GM18505 (cell line): ENCODE measurements around the gene SPTBN2.

Source experiments
- ATAC-seq: cut with Tn5 transposase; IDR thresholded peaks from one replicate; pipeline ENCODE4 v1.9.1; 2021; ENCODE audit not compliant: unreplicated experiment
- POLR2A ChIP-seq: IDR thresholded peaks from 4 replicates; pipeline ENCODE4 v1.6.1; 2011; ENCODE audit warnings: borderline replicate concordance; ENCODE audit not compliant: insufficient read depth, insufficient read length; ENCODE audit errors: extremely low read depth

SPTBN2 gene

GRCh38 chr11:66728693-66729385, at the start of gene SPTBN2:
Gene SPTBN2 (minus strand): TSS chr11:66729216. CDS start chr11:66721240, 7,976 bp downstream.
- no peak for TF ChIP-seq POLR2A
- ATAC-seq, result no peak

- no peak for TF ChIP-seq POLR2A
- ATAC-seq, result no peak
Measured at GRCh38 chr11:66768818-66769217, 39.8 kb upstream of the SPTBN2 start.

DNA sequence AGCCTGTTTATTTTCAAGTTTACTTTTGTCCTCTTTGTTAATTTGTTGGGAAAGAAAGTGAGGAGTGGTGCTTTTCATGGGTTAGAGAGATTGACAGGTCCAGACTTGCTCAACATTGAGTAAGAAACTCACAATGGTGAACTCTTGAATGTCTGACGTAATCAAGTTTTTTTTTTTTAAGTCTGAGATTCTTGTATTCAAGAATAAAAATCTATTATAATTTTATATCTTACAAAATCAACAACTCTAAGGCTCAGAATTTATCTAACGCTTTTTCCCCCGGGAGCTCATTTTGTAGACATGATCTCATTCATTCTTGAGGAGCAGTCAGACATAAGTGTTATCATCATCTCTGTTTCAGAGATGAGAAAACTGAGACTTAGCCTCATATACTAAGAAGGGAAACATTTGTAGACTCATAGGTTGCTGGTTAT, 39.1 kb upstream of the SPTBN2 start:
- no peak for TF ChIP-seq POLR2A
- no peak for ATAC-seq

GRCh38 chr11:66767666-66768065, 38.6 kb upstream of the SPTBN2 start:
- no peak for ATAC-seq
- TF ChIP-seq POLR2A, result no peak

- no peak for TF ChIP-seq POLR2A
- ATAC-seq, result no peak
Measured at GRCh38 chr11:66766681-66767080, 37.7 kb upstream of the SPTBN2 start.

DNA sequence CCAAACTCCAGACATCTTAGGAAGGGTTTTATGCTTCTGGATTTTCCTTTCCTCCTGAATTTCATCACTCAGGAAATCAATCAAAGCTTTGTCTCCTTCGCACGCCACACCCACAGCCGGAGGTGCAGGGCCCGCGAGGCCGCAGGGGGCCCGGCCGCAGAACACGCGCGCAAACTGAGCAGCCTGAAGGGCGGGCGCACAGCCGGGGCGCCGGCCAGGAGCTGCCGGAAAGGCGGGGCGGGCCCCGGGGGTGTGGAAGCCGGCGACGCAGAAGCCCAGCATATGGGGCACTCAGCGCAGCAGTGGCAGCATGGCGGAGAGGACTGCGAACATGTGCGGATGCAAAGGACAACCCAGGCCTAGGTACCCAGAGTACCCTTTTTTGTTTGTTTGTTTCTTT, 33.1 kb upstream of the SPTBN2 start:
- TF ChIP-seq POLR2A, result no peak

GRCh38 chr11:66752148-66752547, 23.1 kb upstream of the SPTBN2 start:
- no peak for TF ChIP-seq POLR2A
- no peak for ATAC-seq

More for the DNA sequence above, 33.1 kb upstream of the SPTBN2 start:
- no peak for ATAC-seq

- no peak for TF ChIP-seq POLR2A
- ATAC-seq, result no peak
Measured at GRCh38 chr11:66749091-66749490, 20.1 kb upstream of the SPTBN2 start.

DNA sequence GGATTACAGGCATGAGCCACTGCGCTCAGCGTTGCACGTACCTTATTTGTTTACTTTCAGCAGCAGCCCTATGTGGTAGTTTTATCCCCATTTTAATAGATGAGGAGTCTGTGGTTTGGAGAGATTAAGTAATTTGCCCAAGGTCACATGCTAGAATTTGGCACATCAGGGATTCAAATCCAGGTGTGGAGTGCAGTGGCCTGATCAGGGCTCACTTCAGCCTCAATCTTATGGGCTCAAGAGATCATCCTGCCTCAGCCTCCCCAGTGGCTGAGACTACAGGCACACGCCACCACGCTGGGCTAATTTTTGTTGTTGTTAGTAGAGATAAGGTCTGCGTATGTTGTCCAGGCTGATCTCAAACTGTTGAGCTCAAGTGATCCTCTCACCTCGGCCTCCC, 18.5 kb upstream of the SPTBN2 start:
- TF ChIP-seq POLR2A, result no peak
- ATAC-seq, result no peak

DNA sequence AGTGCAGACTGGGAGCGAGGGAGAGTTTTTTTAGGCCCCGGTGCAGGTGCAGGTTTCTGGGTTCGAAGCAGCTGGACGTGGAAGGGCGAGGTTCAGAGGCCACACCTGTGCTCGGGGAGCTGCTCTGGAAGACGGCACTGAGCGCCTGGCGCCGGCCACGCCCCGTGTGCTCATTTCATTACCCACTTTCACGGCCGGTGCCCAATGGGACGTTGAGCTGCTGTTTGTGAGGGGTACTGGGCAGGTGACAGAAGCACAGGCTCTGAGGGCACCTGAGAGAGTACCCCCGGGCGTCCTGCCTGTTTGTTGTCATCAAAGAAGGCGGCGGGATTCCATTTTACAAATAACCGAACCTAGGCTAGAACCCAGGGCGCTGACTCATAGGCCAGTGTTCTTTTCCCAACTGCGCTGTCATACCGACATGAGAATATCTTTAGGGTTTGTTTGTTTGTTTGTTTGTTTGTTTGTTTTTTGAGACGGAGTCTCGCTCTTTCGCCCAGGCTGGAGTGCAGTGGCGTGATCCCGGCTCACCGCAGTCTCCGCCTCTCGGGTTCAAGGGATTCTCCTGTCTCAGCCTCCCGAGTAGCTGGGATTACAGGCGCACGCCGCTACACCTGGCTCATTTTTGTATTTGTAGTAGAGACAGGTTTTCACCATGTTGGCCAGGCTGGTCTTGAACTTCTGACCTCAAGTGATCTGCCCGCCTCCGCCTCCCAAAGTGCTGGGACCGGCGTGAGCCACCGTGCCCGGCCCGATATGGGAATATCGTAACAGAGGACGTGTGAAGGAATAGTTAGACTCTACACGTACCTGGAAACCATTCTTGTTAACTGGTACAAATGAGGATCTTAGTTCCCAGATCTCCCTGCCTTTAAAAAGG, 16.6 kb upstream of the SPTBN2 start:
- peak; percentile 21 for ATAC-seq

DNA sequence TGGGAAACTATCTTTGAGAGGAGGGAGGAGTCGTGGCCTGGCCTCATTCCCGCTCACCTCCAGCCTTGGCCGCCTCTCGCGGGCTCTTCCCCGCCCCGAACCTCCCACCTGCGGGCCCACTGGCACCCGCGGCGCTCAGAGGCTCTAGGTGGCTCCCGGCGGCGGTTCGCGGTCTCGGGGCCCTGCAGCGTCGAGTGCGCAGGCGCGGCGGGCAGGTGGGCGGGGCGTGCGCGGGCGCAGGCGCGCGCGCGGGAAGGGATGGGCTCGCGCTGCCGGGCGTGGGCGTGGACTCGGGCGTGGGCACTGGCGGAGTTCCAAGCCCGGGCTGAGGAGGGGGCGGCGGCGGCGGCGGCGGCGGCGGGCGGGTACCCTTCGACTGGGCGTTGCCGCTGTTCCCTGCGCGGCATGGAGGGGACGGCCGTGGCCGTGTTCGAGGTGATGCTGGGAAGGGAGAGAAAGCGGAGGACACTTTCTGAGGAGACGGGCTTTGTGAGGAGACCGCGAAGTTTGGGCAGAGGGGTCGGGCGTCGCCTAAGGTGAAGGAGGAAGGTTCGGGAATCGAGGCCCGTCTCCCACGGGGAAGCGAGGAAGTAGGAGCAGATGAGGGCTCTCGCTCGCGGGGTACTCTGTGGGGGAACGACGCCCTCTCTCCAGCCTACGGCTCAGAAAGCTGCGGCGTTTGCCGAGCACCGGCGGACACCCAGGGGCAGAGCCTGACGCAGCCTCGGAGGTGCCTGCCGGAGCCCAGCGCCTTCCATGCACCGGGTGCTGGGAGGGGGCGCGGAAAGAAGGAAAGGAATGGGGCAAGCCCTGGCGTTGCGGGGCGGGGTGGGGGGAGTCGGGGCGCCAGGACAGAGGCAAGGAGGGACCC, 15.7 kb upstream of the SPTBN2 start:
- peak; percentile 76 for TF ChIP-seq POLR2A
- peak; percentile 81 for ATAC-seq

More for the DNA sequence above, 16.6 kb upstream of the SPTBN2 start:
- no peak for TF ChIP-seq POLR2A

GRCh38 chr11:66743271-66743968, 14.4 kb upstream of the SPTBN2 start:
- ATAC-seq, result no peak
- no peak for TF ChIP-seq POLR2A
